ENCODE results near the gene PPP1R13B.

GRCh38 chr14:103763730-103764488, 83.5 kb downstream of the PPP1R13B start:
- TF ChIP-seq POLR2AphosphoS5 (IDR thresholded peaks at IDR 0.05; ENCODE audit: low read depth) (peak; percentile 70), CTCF (IDR thresholded peaks at IDR 0.05; ENCODE audit: insufficient read depth, low read length) (no peak)
